HUES48 (cell line): ENCODE measurements around the gene COL1A1.

ENCODE experiments used
- H3K27ac ChIP-seq: one replicate; pipeline ENCODE4 v1.7.0; 2013; ENCODE audit warnings: low read depth, low read length, inconsistent platforms
- H3K27me3 ChIP-seq: 2 replicates; pipeline ENCODE4 v1.6.1; 2013; ENCODE audit warnings: mild to moderate bottlenecking, low read length; ENCODE audit not compliant: control insufficient read depth, insufficient read depth
- H3K36me3 ChIP-seq: 2 replicates; pipeline ENCODE4 v1.6.1; 2013; ENCODE audit warnings: low read length; ENCODE audit not compliant: control insufficient read depth, insufficient read depth
- H3K4me1 ChIP-seq: 2 replicates; pipeline ENCODE4 v1.6.1; 2013; ENCODE audit warnings: mild to moderate bottlenecking, low read length; ENCODE audit not compliant: control insufficient read depth, insufficient read depth
- H3K4me3 ChIP-seq: 2 replicates; pipeline ENCODE4 v1.5.1; 2013; ENCODE audit warnings: mild to moderate bottlenecking, low read depth, low read length
- H3K9ac ChIP-seq: 2 replicates; pipeline ENCODE4 v1.6.1; 2013; ENCODE audit warnings: mild to moderate bottlenecking, low read depth, low read length, moderate library complexity
- H3K9me3 ChIP-seq: 2 replicates; pipeline ENCODE4 v1.6.1; 2013; ENCODE audit warnings: low read length; ENCODE audit not compliant: control insufficient read depth, insufficient read depth

Gene COL1A1

GRCh38 chr17:50213026-50214022 lies 11.9 kb upstream of the COL1A1 start:
- Histone ChIP-seq H3K9ac (no peak overlapping the region), H3K9me3 (no peaks in the 10 kb centered on the region), H3K4me3 (no peak overlapping the region), H3K4me1 (peaks cover 49% of the 10 kb centered on the region), H3K27me3 (no peaks in the 10 kb centered on the region), H3K36me3 (no peaks in the 10 kb centered on the region), H3K27ac (no peak overlapping the region)

- Histone ChIP-seq H3K4me3 (no peak overlapping the region), H3K27me3 (no peaks in the 10 kb centered on the region), H3K4me1 (peaks cover 59% of the 10 kb centered on the region), H3K27ac (peak overlapping the region; percentile 52), H3K36me3 (no peaks in the 10 kb centered on the region), H3K9me3 (no peaks in the 10 kb centered on the region), H3K9ac (no peak overlapping the region)
Measured at GRCh38 chr17:50212121-50212843, 10.9 kb upstream of the COL1A1 start.

GRCh38 chr17:50211249-50212120 lies 10.1 kb upstream of the COL1A1 start:
- H3K36me3 ChIP-seq, result no peaks in the 10 kb centered on the region
- H3K9me3 ChIP-seq, result no peaks in the 10 kb centered on the region
- peak overlapping the region; percentile 36; the same call in 1 of the 2 replicates for H3K4me3 ChIP-seq
- H3K27me3 ChIP-seq, result no peaks in the 10 kb centered on the region
- peaks cover 67% of the 10 kb centered on the region for H3K4me1 ChIP-seq
- H3K27ac ChIP-seq, result peak overlapping the region; percentile 88
- H3K9ac ChIP-seq, result no peak overlapping the region

GRCh38 chr17:50210240-50211225 lies 9.1 kb upstream of the COL1A1 start:
- peaks cover 67% of the 10 kb centered on the region for H3K4me1 ChIP-seq
- H3K9me3 ChIP-seq, result no peaks in the 10 kb centered on the region
- peak overlapping the region; percentile 36; the same call in 1 of the 2 replicates for H3K4me3 ChIP-seq
- no peaks in the 10 kb centered on the region for H3K27me3 ChIP-seq
- peak overlapping the region; percentile 42; the same call in 1 of the 2 replicates for H3K9ac ChIP-seq
- no peaks in the 10 kb centered on the region for H3K36me3 ChIP-seq
- peak overlapping the region; percentile 88 for H3K27ac ChIP-seq

- Histone ChIP-seq H3K27me3 (peaks cover 6% of the 10 kb centered on the region; the same call in 1 of the 2 replicates), H3K36me3 (no peaks in the 10 kb centered on the region), H3K4me3 (peak overlapping the region; percentile 24; the same call in 1 of the 2 replicates)
Measured at GRCh38 chr17:50209472-50210239, 8.2 kb upstream of the COL1A1 start.

GRCh38 chr17:50209133-50209471 lies 7.7 kb upstream of the COL1A1 start:
- H3K9me3 ChIP-seq, result no peaks in the 10 kb centered on the region
- no peak overlapping the region for H3K9ac ChIP-seq
- no peaks in the 10 kb centered on the region for H3K36me3 ChIP-seq
- H3K27me3 ChIP-seq, result peaks cover 6% of the 10 kb centered on the region; the same call in 1 of the 2 replicates
- peak overlapping the region; percentile 49 for H3K27ac ChIP-seq
- peaks cover 67% of the 10 kb centered on the region for H3K4me1 ChIP-seq
- no peak overlapping the region for H3K4me3 ChIP-seq

More at GRCh38 chr17:50209472-50210239, 8.2 kb upstream of the COL1A1 start:
- Histone ChIP-seq H3K4me1 (peaks cover 67% of the 10 kb centered on the region), H3K27ac (peak overlapping the region; percentile 88), H3K9ac (no peak overlapping the region), H3K9me3 (no peaks in the 10 kb centered on the region)

GRCh38 chr17:50208611-50209061 lies 7.2 kb upstream of the COL1A1 start:
- Histone ChIP-seq H3K36me3 (no peaks in the 10 kb centered on the region), H3K27ac (peak overlapping the region; percentile 49), H3K4me3 (no peak overlapping the region), H3K4me1 (peaks cover 67% of the 10 kb centered on the region), H3K9me3 (no peaks in the 10 kb centered on the region), H3K9ac (no peak overlapping the region), H3K27me3 (peaks cover 6% of the 10 kb centered on the region; the same call in 1 of the 2 replicates)

GRCh38 chr17:50207792-50208567 lies 6.5 kb upstream of the COL1A1 start:
- peaks cover 6% of the 10 kb centered on the region; the same call in 1 of the 2 replicates for H3K27me3 ChIP-seq
- no peak overlapping the region for H3K4me3 ChIP-seq
- no peaks in the 10 kb centered on the region for H3K36me3 ChIP-seq
- peaks cover 64% of the 10 kb centered on the region for H3K4me1 ChIP-seq
- H3K9me3 ChIP-seq, result no peaks in the 10 kb centered on the region
- H3K27ac ChIP-seq, result peak overlapping the region; percentile 48
- no peak overlapping the region for H3K9ac ChIP-seq
